ENCODE data around the gene PPEF2. TPM values are rescaled to one million over a fixed set of nuclear protein-coding genes. Genes with fewer than 3 reads are reported as not detected.

Gene PPEF2
- polyA plus RNA-seq, 1 experiment: not detected

- no peak overlapping the region for H3K4me3 ChIP-seq (ENCODE audit: low read depth, low read length)
- TF ChIP-seq CTCF (IDR thresholded peaks at IDR 0.05; ENCODE audit: low read depth, low read length): no peak
- no peak overlapping the region for H3K27ac ChIP-seq (ENCODE audit: low read depth, low read length)
- POLR2A ChIA-PET: no interaction called here
- no peaks in the 10 kb centered on the region for H3K27me3 ChIP-seq (ENCODE audit: control insufficient read depth, insufficient read depth, low read length)
- DNase-seq (ENCODE audit: low read depth, low spot score): no peak
- no peaks in the 10 kb centered on the region for H3K9me3 ChIP-seq (ENCODE audit: control insufficient read depth, insufficient read depth, low read length)
- CTCF ChIA-PET: no interaction called here
These were observed 20.3 kb upstream of the PPEF2 start for GRCh38 chr4:75922588-75922987.

- H3K27ac ChIP-seq (ENCODE audit: low read depth, low read length): no peak overlapping the region
- POLR2A ChIA-PET: no interaction called here
- no peak for DNase-seq (ENCODE audit: low read depth, low spot score)
- CTCF ChIA-PET: no interaction called here
- TF ChIP-seq CTCF (IDR thresholded peaks at IDR 0.05; ENCODE audit: low read depth, low read length): no peak
- no peak overlapping the region for H3K4me3 ChIP-seq (ENCODE audit: low read depth, low read length)
- no peaks in the 10 kb centered on the region for H3K27me3 ChIP-seq (ENCODE audit: control insufficient read depth, insufficient read depth, low read length)
- H3K9me3 ChIP-seq (ENCODE audit: control insufficient read depth, insufficient read depth, low read length): no peaks in the 10 kb centered on the region
These were observed 19.7 kb upstream of the PPEF2 start for GRCh38 chr4:75921910-75922309.

- H3K27ac ChIP-seq (ENCODE audit: low read depth, low read length): no peak overlapping the region
- ChIA-PET POLR2A (no interaction called here), CTCF (interaction anchor here (1.6 kb wide), 1 partner anchor 24 kb away, joined by 5 read pairs; no protein-coding TSS in a partner anchor)
- no peak for TF ChIP-seq CTCF (IDR thresholded peaks at IDR 0.05; ENCODE audit: low read depth, low read length)
- no peaks in the 10 kb centered on the region for H3K9me3 ChIP-seq (ENCODE audit: control insufficient read depth, insufficient read depth, low read length)
- DNase-seq (ENCODE audit: low read depth, low spot score): no peak
- no peak overlapping the region for H3K4me3 ChIP-seq (ENCODE audit: low read depth, low read length)
- H3K27me3 ChIP-seq (ENCODE audit: control insufficient read depth, insufficient read depth, low read length): no peaks in the 10 kb centered on the region
These were observed 18.1 kb upstream of the PPEF2 start for GRCh38 chr4:75920327-75920726.

- CTCF ChIA-PET: interaction anchor here (1.6 kb wide), 1 partner anchor 24 kb away, joined by 5 read pairs; no protein-coding TSS in a partner anchor
- DNase-seq (ENCODE audit: low read depth, low spot score): no peak
- POLR2A ChIA-PET: no interaction called here
- Histone ChIP-seq H3K27me3 (ENCODE audit: control insufficient read depth, insufficient read depth, low read length) (no peaks in the 10 kb centered on the region), H3K9me3 (ENCODE audit: control insufficient read depth, insufficient read depth, low read length) (no peaks in the 10 kb centered on the region), H3K4me3 (ENCODE audit: low read depth, low read length) (no peak overlapping the region), H3K27ac (ENCODE audit: low read depth, low read length) (no peak overlapping the region)
- TF ChIP-seq CTCF (IDR thresholded peaks at IDR 0.05; ENCODE audit: low read depth, low read length): no peak
These were observed 17.7 kb upstream of the PPEF2 start for GRCh38 chr4:75919920-75920319.

GRCh38 chr4:75916091-75916661 lies 13.9 kb upstream of the PPEF2 start:
- ChIA-PET POLR2A (no interaction called here), CTCF (interaction anchor here (0.6 to 3.6 kb wide), 33 partner anchors 8 to 339 kb away, joined by 3 to 34 read pairs (median 4); partner anchors contain the start of gene PPEF2)
- no peaks in the 10 kb centered on the region for H3K9me3 ChIP-seq (ENCODE audit: control insufficient read depth, insufficient read depth, low read length)
- DNase-seq (ENCODE audit: low read depth, low spot score): peak; percentile 57
- TF ChIP-seq CTCF (IDR thresholded peaks at IDR 0.05; ENCODE audit: low read depth, low read length): peak; percentile 91
- no peak overlapping the region for H3K4me3 ChIP-seq (ENCODE audit: low read depth, low read length)
- no peaks in the 10 kb centered on the region for H3K27me3 ChIP-seq (ENCODE audit: control insufficient read depth, insufficient read depth, low read length)
- H3K27ac ChIP-seq (ENCODE audit: low read depth, low read length): peak overlapping the region; percentile 12

Measured in AG04450 (cell line).